ENCODE data around the gene PPHLN1. TPM values are rescaled to one million over a fixed set of nuclear protein-coding genes. Genes with fewer than 3 reads are reported as not detected.

Gene PPHLN1
- total and polyA plus RNA-seq, 2 of the 8 experiments (the other 6 are each of a cell fraction or from before 2014, with no cell fraction given): 34.3 to 71.6 TPM

GRCh38 chr12:42442888-42443287, 116.9 kb downstream of the PPHLN1 start:
- Histone ChIP-seq H3K79me2 (ENCODE audit: control insufficient read depth in 1 of 2, insufficient read depth in 2 of 2, low read length in 2 of 2) (no peaks in the 10 kb centered on the region), H3K23ac (ENCODE audit: insufficient read length) (no peak overlapping the region), H2BK15ac (ENCODE audit: low read length) (no peak overlapping the region), H2BK20ac (ENCODE audit: low read length) (no peak overlapping the region), H3K36me3 (ENCODE audit: control insufficient read depth in 2 of 4, insufficient read depth in 4 of 4, low read length in 3 of 4) (peaks cover 0 to 14% (median 2%) of the 10 kb centered on the region in 4 experiments; a peak in 2 of 8 replicates), H2BK120ac (replicated peaks; ENCODE audit: low read depth, low read length) (no peak overlapping the region), H4K8ac (ENCODE audit: extremely low read depth, insufficient read depth, low read length) (no peak overlapping the region), H2BK5ac (ENCODE audit: low read depth, low read length) (0 out of 2 replicates have a peak overlapping the region, but pooled peaks have one; percentile 2), H2AFZ (ENCODE audit: low read length) (no peak overlapping the region), H3K4me3 (ENCODE audit: extremely low read depth in 1 of 4, insufficient read depth in 2 of 4, low read depth in 3 of 4, low read length in 4 of 4) (no peak overlapping the region), H2BK12ac (ENCODE audit: low read depth, low read length) (no peak overlapping the region), H3K56ac (replicated peaks; ENCODE audit: insufficient read length, low read depth, low read length) (no peak overlapping the region), H3K14ac (ENCODE audit: insufficient read length) (no peak overlapping the region), H3K9me3 (ENCODE audit: insufficient read depth in 2 of 2, low read depth in 1 of 2, low read length in 1 of 2) (no peaks in the 10 kb centered on the region; a peak in 1 of 4 replicates), H3K4me2 (ENCODE audit: insufficient read depth in 1 of 2, low read depth in 2 of 2, low read length in 2 of 2) (0 out of 4 replicates have a peak overlapping the region, but pooled peaks of 1 of the 2 experiments have one; percentile 6), H4K20me1 (replicated peaks in 1 of 2; ENCODE audit: control insufficient read depth in 1 of 2, insufficient read depth in 2 of 2, low read length in 2 of 2) (no peaks in the 10 kb centered on the region), H3K79me1 (ENCODE audit: low read depth, low read length) (no peaks in the 10 kb centered on the region), H3K9ac (replicated peaks in 1 of 4; ENCODE audit: extremely low read depth in 1 of 4, low read depth in 3 of 4, low read length in 3 of 4) (no peak overlapping the region), H3K4ac (replicated peaks; ENCODE audit: insufficient read length, low read depth, low read length) (no peak overlapping the region), H3K27ac (ENCODE audit: low read depth, low read length) (no peak overlapping the region), H3K18ac (ENCODE audit: extremely low read depth, low read length) (peak overlapping the region; percentile 6; the same call in 1 of the 2 replicates), H3K23me2 (ENCODE audit: low read depth, low read length) (no peaks in the 10 kb centered on the region), H4K91ac (replicated peaks; ENCODE audit: insufficient read length, low read length) (no peak overlapping the region), H2AK5ac (ENCODE audit: low read depth, low read length) (peak overlapping the region; percentile 69; the same call in 1 of the 2 replicates), H4K5ac (ENCODE audit: insufficient read length, low read depth, low read length) (no peak overlapping the region), H3K4me1 (replicated peaks in 1 of 4; ENCODE audit: control insufficient read depth in 3 of 4, insufficient read depth in 4 of 4, low read length in 3 of 4) (peaks cover 0 to 10% (median 3%) of the 10 kb centered on the region in 4 experiments; a peak in 3 of 7 replicates), H3K27me3 (replicated peaks in 1 of 4; ENCODE audit: control insufficient read depth in 3 of 4, extremely low read depth in 1 of 4, insufficient read depth in 3 of 4, low read length in 3 of 4) (no peaks in the 10 kb centered on the region)
- ChIA-PET CTCF (ENCODE audit: partially characterized antibody) (interaction anchor here (0.6 to 1.5 kb wide), 6 partner anchors 10 to 839 kb away, joined by 3 to 7 read pairs (median 4); no protein-coding TSS in a partner anchor), POLR2A (ENCODE audit: partially characterized antibody) (interaction anchor here (0.8 to 1.5 kb wide), 3 partner anchors 8 to 11 kb away, joined by 3 to 6 read pairs (median 4); no protein-coding TSS in a partner anchor)
- FAIRE-seq: no peak
- DNase-seq (ENCODE audit: low read depth in 1 of 2, low spot score in 2 of 2): no peak
- TF ChIP-seq POU5F1 (IDR thresholded peaks at IDR 0.05; ENCODE audit: low read depth, low read length) (no peak), E2F6 (IDR thresholded peaks at IDR 0.05) (no peak), KDM4A (IDR thresholded peaks at IDR 0.05; ENCODE audit: low read depth, low read length, severe bottlenecking) (no peak), EZH2 (IDR thresholded peaks at IDR 0.05; ENCODE audit: low read depth, low read length, severe bottlenecking) (no peak), CBX8 (IDR thresholded peaks at IDR 0.05; ENCODE audit: borderline replicate concordance, low read depth, low read length) (no peak)
- 82% methylated on average over 8 of the region's 8 CpGs; no CpG with 5 or more reads in 1 of the 2 experiments for WGBS, 2 experiments (ENCODE audit: extremely low coverage in 1 of 2, insufficient coverage in 1 of 2, insufficient read length in 1 of 2, insufficient replicate concordance in 2 of 2, low coverage in 1 of 2, low lambda C conversion rate in 2 of 2, missing lambda C conversion rate in 1 of 2)

Data from H1 (cell line).